Naive thymus-derived CD4-positive, alpha-beta T cell (primary cell): ENCODE measurements around the gene BPI. TPM values are rescaled to one million over a fixed set of nuclear protein-coding genes. Genes with fewer than 3 reads are reported as not detected.

Experiments
- ATAC-seq: fragments of 150-1000 bp; cut with Tn5 transposase; 2 replicates; pipeline ENCODE4 v1.10.0; 2021; ENCODE audit warnings: mild to moderate bottlenecking, moderate library complexity
- CTCF ChIA-PET: fragments of 350-600 bp; sonication (Branson Sonifier 250); formaldehyde crosslinking; loops from one replicate; lab custom pipeline; 2021; ENCODE audit warnings: antibody characterized with exemption; lab: Charles Lee
- POLR2A ChIA-PET: fragments of 350-600 bp; sonication (Branson Sonifier 250); formaldehyde crosslinking; loops from one replicate; lab custom pipeline; 2021; ENCODE audit warnings: antibody characterized with exemption, inconsistent platforms; lab: Charles Lee
- DNase-seq, 9 donors: peaks; one replicate each; pipeline versions ENCODE4 v3.0.0 to v3.0.0-alpha.2; 2020 to 2022; ENCODE audit warnings: mixed read lengths in 1 of 9
- H3K27ac ChIP-seq: one replicate; pipeline ENCODE4 v1.7.0; 2013; ENCODE audit warnings: mild to moderate bottlenecking, low read depth, low read length, moderate library complexity
- H3K27me3 ChIP-seq, 2 donors: one replicate each; pipeline ENCODE4 v1.7.0; 2013; ENCODE audit warnings: low read length in 2 of 2, mild to moderate bottlenecking in 2 of 2, moderate library complexity in 2 of 2; ENCODE audit not compliant: control insufficient read depth in 2 of 2, insufficient read depth in 2 of 2
- H3K36me3 ChIP-seq, 3 experiments: 1 replicate in 2 of 3; 2 replicates in 1 of 3; pipeline ENCODE4 v1.7.0; 2013; ENCODE audit warnings: low read length in 3 of 3, mild to moderate bottlenecking in 3 of 3, moderate library complexity in 1 of 3; ENCODE audit not compliant: insufficient read depth in 3 of 3, control insufficient read depth in 2 of 3
- H3K4me1 ChIP-seq, 2 donors: one replicate each; pipeline ENCODE4 v1.7.0; 2013; ENCODE audit warnings: low read length in 2 of 2, mild to moderate bottlenecking in 2 of 2, moderate library complexity in 1 of 2; ENCODE audit not compliant: control insufficient read depth in 2 of 2, insufficient read depth in 2 of 2
- H3K4me3 ChIP-seq: 2 replicates; pipeline ENCODE4 v1.7.0; 2013; ENCODE audit warnings: mild to moderate bottlenecking, low read length
- H3K9me3 ChIP-seq, 3 experiments: 1 replicate in 2 of 3; 2 replicates in 1 of 3; pipeline ENCODE4 v1.7.0; 2013; ENCODE audit warnings: low read length in 3 of 3; ENCODE audit not compliant: control insufficient read depth in 2 of 3
- H3K27ac Mint-ChIP-seq, 9 donors: one replicate each; pipeline ENCODE4 v1.8.0; 2020 to 2022; ENCODE audit warnings: mixed read lengths in 9 of 9, mild to moderate bottlenecking in 8 of 9, moderate library complexity in 5 of 9, inconsistent platforms in 2 of 9
- H3K27me3 Mint-ChIP-seq, 5 donors: one replicate each; pipeline ENCODE4 v1.8.0; 2021 to 2022; ENCODE audit warnings: mixed read lengths in 5 of 5, mild to moderate bottlenecking in 1 of 5
- H3K36me3 Mint-ChIP-seq, 5 donors: one replicate each; pipeline ENCODE4 v1.8.0; 2020 to 2022; ENCODE audit warnings: mixed read lengths in 5 of 5, mild to moderate bottlenecking in 3 of 5, inconsistent platforms in 1 of 5
- H3K4me1 Mint-ChIP-seq, 7 donors: one replicate each; pipeline ENCODE4 v1.8.0; 2020 to 2022; ENCODE audit warnings: mixed read lengths in 7 of 7, mild to moderate bottlenecking in 3 of 7, inconsistent platforms in 1 of 7
- H3K4me3 Mint-ChIP-seq, 10 donors: one replicate each; pipeline ENCODE4 v1.8.0; 2020 to 2022; ENCODE audit warnings: mild to moderate bottlenecking in 10 of 10, mixed read lengths in 10 of 10, moderate library complexity in 6 of 10, inconsistent platforms in 2 of 10
- H3K9me3 Mint-ChIP-seq, 11 donors: one replicate each; pipeline ENCODE4 v1.8.0; 2020 to 2022; ENCODE audit warnings: mixed read lengths in 11 of 11, mild to moderate bottlenecking in 4 of 11, inconsistent platforms in 1 of 11, moderate library complexity in 1 of 11
- intact Hi-C, 2 donors: fragments of 100-400 bp; cut with micrococcal nuclease; formaldehyde crosslinking; loops; one replicate each; pipeline ENCODE4 v1.15.1; 2023
- polyA plus RNA-seq, 2 donors: library from polyadenylated mRNA; unstranded; fragments of 300-500 nt; fragmentation: Illumina TruSeq; gene quantifications; one replicate each; pipeline ENCODE4 v1.2.3, GENCODE V29; 2021
- total RNA-seq, 6 experiments: library from RNA in 5 of 6; stranded (reverse) in 5 of 6; gene quantifications; 1 replicate in 5 of 6; 2 replicates in 1 of 6; pipeline ENCODE4 v1.2.3 and lab custom pipeline; 2021 to 2026

The BPI gene
- total and polyA plus RNA-seq, 7 experiments from 2014 or later: 0.29 to 2.4 TPM; not detected in 5

GRCh38 chr20:38267901-38268514 lies 35.9 kb upstream of the BPI start:
- intact Hi-C loops: no loop called here
- Mint-ChIP-seq H3K27me3 (peaks cover 20 to 44% (median 35%) of the 10 kb centered on the region in 5 donors), H3K4me1 (no peaks in the 10 kb centered on the region), H3K27ac (no peak overlapping the region), H3K4me3 (no peak overlapping the region), H3K36me3 (peaks cover 0 to 3% (median 0%) of the 10 kb centered on the region in 5 donors), H3K9me3 (peaks cover 0 to 4% (median 0%) of the 10 kb centered on the region in 11 donors)
- no peak for ATAC-seq
- H3K4me1 ChIP-seq: no peaks in the 10 kb centered on the region
- ChIA-PET CTCF (no interaction called here), POLR2A (no interaction called here)
- H3K27me3 ChIP-seq: no peaks in the 10 kb centered on the region
- H3K9me3 ChIP-seq: no peaks in the 10 kb centered on the region
- no peaks in the 10 kb centered on the region for H3K36me3 ChIP-seq
- H3K27ac ChIP-seq: no peak overlapping the region
- no peak for DNase-seq
- no peak overlapping the region for H3K4me3 ChIP-seq

- peaks cover 0 to 3% (median 0%) of the 10 kb centered on the region in 5 donors for H3K36me3 Mint-ChIP-seq
- no peak overlapping the region for H3K27ac Mint-ChIP-seq
- H3K36me3 ChIP-seq: no peaks in the 10 kb centered on the region
- H3K27me3 Mint-ChIP-seq: peaks cover 18 to 39% (median 28%) of the 10 kb centered on the region in 5 donors
- no peaks in the 10 kb centered on the region for H3K4me1 Mint-ChIP-seq
- intact Hi-C loops: no loop called here
- no peaks in the 10 kb centered on the region for H3K9me3 ChIP-seq
- peaks cover 0 to 4% (median 0%) of the 10 kb centered on the region in 11 donors for H3K9me3 Mint-ChIP-seq
- no peaks in the 10 kb centered on the region for H3K4me1 ChIP-seq
- DNase-seq: no peak
- no peak overlapping the region for H3K4me3 ChIP-seq
- no peaks in the 10 kb centered on the region for H3K27me3 ChIP-seq
- no peak overlapping the region for H3K27ac ChIP-seq
- no peak for ATAC-seq
- POLR2A ChIA-PET: no interaction called here
- CTCF ChIA-PET: no interaction called here
- no peak overlapping the region for H3K4me3 Mint-ChIP-seq
Observed at GRCh38 chr20:38269040-38269439, 34.9 kb upstream of the BPI start.

GRCh38 chr20:38269715-38270114 lies 34.2 kb upstream of the BPI start:
- POLR2A ChIA-PET: no interaction called here
- H3K9me3 ChIP-seq: no peaks in the 10 kb centered on the region
- H3K27me3 ChIP-seq: no peaks in the 10 kb centered on the region
- DNase-seq: no peak
- H3K36me3 ChIP-seq: no peaks in the 10 kb centered on the region
- no peak for ATAC-seq
- CTCF ChIA-PET: interaction anchor here (0.6 kb wide), 1 partner anchor 50 kb away, joined by 3 read pairs; no protein-coding TSS in a partner anchor
- H3K4me1 ChIP-seq: no peaks in the 10 kb centered on the region
- intact Hi-C loops: no loop called here
- H3K4me3 ChIP-seq: no peak overlapping the region
- H3K9me3 Mint-ChIP-seq: peaks cover 0 to 4% (median 0%) of the 10 kb centered on the region in 11 donors
- peaks cover 0 to 3% (median 0%) of the 10 kb centered on the region in 5 donors for H3K36me3 Mint-ChIP-seq
- peaks cover 13 to 33% (median 22%) of the 10 kb centered on the region in 5 donors for H3K27me3 Mint-ChIP-seq
- no peak overlapping the region for H3K27ac ChIP-seq
- H3K27ac Mint-ChIP-seq: no peak overlapping the region
- H3K4me1 Mint-ChIP-seq: no peaks in the 10 kb centered on the region
- H3K4me3 Mint-ChIP-seq: no peak overlapping the region

GRCh38 chr20:38270869-38271605 lies 32.9 kb upstream of the BPI start:
- no peak overlapping the region for H3K27ac Mint-ChIP-seq
- intact Hi-C loops: no loop called here
- peaks cover 5 to 23% (median 11%) of the 10 kb centered on the region in 5 donors for H3K27me3 Mint-ChIP-seq
- POLR2A ChIA-PET: no interaction called here
- no peaks in the 10 kb centered on the region for H3K36me3 ChIP-seq
- peaks cover 0 to 2% (median 0%) of the 10 kb centered on the region in 7 donors for H3K4me1 Mint-ChIP-seq
- H3K9me3 Mint-ChIP-seq: peaks cover 0 to 4% (median 0%) of the 10 kb centered on the region in 11 donors
- H3K9me3 ChIP-seq: no peaks in the 10 kb centered on the region
- DNase-seq (no peak), ATAC-seq (no peak)
- CTCF ChIA-PET: no interaction called here
- peaks cover 0 to 3% (median 0%) of the 10 kb centered on the region in 5 donors for H3K36me3 Mint-ChIP-seq
- no peak overlapping the region for H3K27ac ChIP-seq
- H3K4me1 ChIP-seq: no peaks in the 10 kb centered on the region
- no peaks in the 10 kb centered on the region for H3K27me3 ChIP-seq
- no peak overlapping the region for H3K4me3 Mint-ChIP-seq
- H3K4me3 ChIP-seq: no peak overlapping the region

GRCh38 chr20:38271608-38272120 lies 32.3 kb upstream of the BPI start:
- DNase-seq (no peak), ATAC-seq (no peak)
- no peaks in the 10 kb centered on the region for H3K9me3 ChIP-seq
- Mint-ChIP-seq H3K4me1 (peaks cover 0 to 2% (median 0%) of the 10 kb centered on the region in 7 donors), H3K9me3 (peaks cover 0 to 4% (median 0%) of the 10 kb centered on the region in 11 donors), H3K27ac (no peak overlapping the region), H3K36me3 (peaks cover 0 to 3% (median 0%) of the 10 kb centered on the region in 5 donors), H3K4me3 (no peak overlapping the region), H3K27me3 (peaks cover under 1 to 23% (median 11%) of the 10 kb centered on the region in 5 donors)
- no peaks in the 10 kb centered on the region for H3K27me3 ChIP-seq
- H3K36me3 ChIP-seq: no peaks in the 10 kb centered on the region
- no peak overlapping the region for H3K4me3 ChIP-seq
- POLR2A ChIA-PET: no interaction called here
- CTCF ChIA-PET: no interaction called here
- H3K4me1 ChIP-seq: no peaks in the 10 kb centered on the region
- H3K27ac ChIP-seq: no peak overlapping the region
- intact Hi-C loops: no loop called here

GRCh38 chr20:38272398-38272797 lies 31.6 kb upstream of the BPI start:
- Mint-ChIP-seq H3K4me1 (peaks cover 0 to 2% (median 0%) of the 10 kb centered on the region in 7 donors), H3K27ac (no peak overlapping the region), H3K36me3 (peaks cover 0 to 3% (median 0%) of the 10 kb centered on the region in 5 donors), H3K27me3 (peaks cover 0 to 23% (median 11%) of the 10 kb centered on the region in 5 donors), H3K4me3 (no peak overlapping the region), H3K9me3 (peaks cover 0 to 4% (median 0%) of the 10 kb centered on the region in 11 donors)
- no peak for ATAC-seq
- Histone ChIP-seq H3K27ac (no peak overlapping the region), H3K27me3 (no peaks in the 10 kb centered on the region), H3K9me3 (no peaks in the 10 kb centered on the region), H3K4me1 (no peaks in the 10 kb centered on the region), H3K36me3 (no peaks in the 10 kb centered on the region), H3K4me3 (no peak overlapping the region)
- no peak for DNase-seq
- intact Hi-C loops: no loop called here
- CTCF ChIA-PET: no interaction called here
- POLR2A ChIA-PET: no interaction called here
